Astrocyte (in vitro differentiated cells and primary cell): ENCODE data around the gene CHD1L.
"Not testable (repeated sequence)": the region's sequence is repeated elsewhere in the genome, so short reads cannot be mapped to it uniquely, and the experiment has no call there.

Experiments
- CTCF ChIP-seq: IDR thresholded peaks from 2 replicates; pipeline ENCODE4 v1.5.1; 2011; ENCODE audit warnings: low read depth, mild to moderate bottlenecking, inconsistent platforms, low read length, moderate library complexity; ENCODE audit not compliant: insufficient read depth
- EZH2 ChIP-seq: IDR thresholded peaks from 2 replicates; pipeline ENCODE4 v1.6.1; 2012; ENCODE audit warnings: mild to moderate bottlenecking, low read length, inconsistent platforms; ENCODE audit not compliant: insufficient read depth

- not testable (repeated sequence) for TF ChIP-seq CTCF, EZH2
Measured at GRCh38 chr1:147240131-147240721, 2.3 kb upstream of the CHD1L start.
